Measurements from ENCODE around the gene ARMC12.

DNA sequence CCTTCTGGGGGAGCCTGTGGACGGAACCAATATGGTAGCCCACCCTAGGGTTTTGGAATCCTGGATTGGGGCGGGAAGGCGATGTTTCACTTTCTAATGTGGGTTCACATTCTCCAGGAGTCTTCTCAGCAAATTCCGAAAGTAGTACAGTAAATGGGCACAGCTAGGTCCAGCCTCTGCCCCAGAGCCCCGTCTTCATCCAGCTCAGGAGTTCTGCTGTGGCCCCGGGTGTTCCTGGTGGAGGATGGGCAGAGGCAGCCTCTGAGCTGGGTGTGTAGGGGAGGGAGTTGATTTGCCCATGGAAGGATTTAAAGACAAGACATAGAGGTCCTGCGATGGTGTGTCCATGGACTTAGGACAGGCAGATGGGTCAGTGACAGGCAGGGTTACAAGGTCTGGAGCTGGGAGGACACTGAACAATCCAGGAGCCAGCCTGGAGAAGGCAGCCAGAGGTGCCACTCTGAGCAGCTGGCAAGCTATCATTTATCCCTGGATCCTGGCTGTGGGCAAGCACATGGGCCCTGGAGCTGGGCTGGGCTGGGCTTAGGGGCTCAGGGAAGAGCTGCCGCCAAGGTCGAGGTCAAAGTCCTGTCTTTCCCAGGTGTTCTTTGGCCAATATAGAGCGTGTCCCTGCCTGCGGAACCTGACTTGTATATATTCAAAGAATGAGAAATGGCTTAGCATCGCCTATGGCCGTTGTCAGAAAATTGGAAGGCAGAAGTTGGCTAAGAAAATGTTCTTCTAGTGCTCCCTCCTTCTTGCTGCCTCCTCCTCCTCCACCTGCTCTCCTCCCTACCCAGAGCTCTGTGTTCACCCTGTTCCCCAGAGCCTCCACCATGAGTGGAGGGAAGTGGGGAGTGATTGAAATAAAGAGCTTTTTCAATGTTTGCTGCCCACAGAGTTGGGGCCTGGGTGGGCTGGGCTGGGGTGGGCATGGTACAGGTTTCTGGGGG lies 50.7 kb downstream of the ARMC12 start:
- TF ChIP-seq, protein P1, sequence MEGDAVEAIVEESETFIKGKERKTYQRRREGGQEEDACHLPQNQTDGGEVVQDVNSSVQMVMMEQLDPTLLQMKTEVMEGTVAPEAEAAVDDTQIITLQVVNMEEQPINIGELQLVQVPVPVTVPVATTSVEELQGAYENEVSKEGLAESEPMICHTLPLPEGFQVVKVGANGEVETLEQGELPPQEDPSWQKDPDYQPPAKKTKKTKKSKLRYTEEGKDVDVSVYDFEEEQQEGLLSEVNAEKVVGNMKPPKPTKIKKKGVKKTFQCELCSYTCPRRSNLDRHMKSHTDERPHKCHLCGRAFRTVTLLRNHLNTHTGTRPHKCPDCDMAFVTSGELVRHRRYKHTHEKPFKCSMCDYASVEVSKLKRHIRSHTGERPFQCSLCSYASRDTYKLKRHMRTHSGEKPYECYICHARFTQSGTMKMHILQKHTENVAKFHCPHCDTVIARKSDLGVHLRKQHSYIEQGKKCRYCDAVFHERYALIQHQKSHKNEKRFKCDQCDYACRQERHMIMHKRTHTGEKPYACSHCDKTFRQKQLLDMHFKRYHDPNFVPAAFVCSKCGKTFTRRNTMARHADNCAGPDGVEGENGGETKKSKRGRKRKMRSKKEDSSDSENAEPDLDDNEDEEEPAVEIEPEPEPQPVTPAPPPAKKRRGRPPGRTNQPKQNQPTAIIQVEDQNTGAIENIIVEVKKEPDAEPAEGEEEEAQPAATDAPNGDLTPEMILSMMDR (IDR thresholded peaks at IDR 0.05) = no peak
- TF ChIP-seq POLR2A (IDR thresholded peaks at IDR 0.05) = no peak

Measured in esophagus squamous epithelium (tissue), 4 donors.